CD4-positive, alpha-beta T cell treated with Interleukin-1 beta for 1 hour (primary cell): Measurements from ENCODE around the gene CRLF1.
"Not testable (repeated sequence)": the region's sequence is repeated elsewhere in the genome, so short reads cannot be mapped to it uniquely, and the experiment has no call there.

ENCODE experiments used
- DNase-seq, 2 donors: peaks; one replicate each; pipeline ENCODE4 v3.0.0-alpha.2; 2020 to 2022

Gene CRLF1

GRCh38 chr19:18608102-18608804, 1.7 kb upstream of the CRLF1 start:
- DNase-seq: no peak

- no peak for DNase-seq
These were observed 865 bp upstream of the CRLF1 start for GRCh38 chr19:18607226-18608101.

GRCh38 chr19:18605546-18606280, 886 bp downstream of the CRLF1 start:
- no peak for DNase-seq

- no peak for DNase-seq
These were observed 1.4 kb downstream of the CRLF1 start for GRCh38 chr19:18605196-18605545.

- no peak for DNase-seq
These were observed 1.8 kb downstream of the CRLF1 start for GRCh38 chr19:18604820-18605159.

GRCh38 chr19:18603958-18604819, 2.4 kb downstream of the CRLF1 start:
- DNase-seq: no peak

- DNase-seq: no peak
These were observed 3.2 kb downstream of the CRLF1 start for GRCh38 chr19:18603255-18603957.

GRCh38 chr19:18601875-18602274, 4.7 kb downstream of the CRLF1 start:
- no peak for DNase-seq

GRCh38 chr19:18600692-18601397, 5.8 kb downstream of the CRLF1 start:
- not testable (repeated sequence) for DNase-seq

- no peak for DNase-seq
These were observed 7.1 kb downstream of the CRLF1 start for GRCh38 chr19:18599485-18599884.

GRCh38 chr19:18597809-18598660, 8.6 kb downstream of the CRLF1 start:
- DNase-seq: no peak

- DNase-seq: peak in 1 of 2 donors; percentile 46
These were observed 9.8 kb downstream of the CRLF1 start for GRCh38 chr19:18596752-18597157.

- no peak for DNase-seq
These were observed 11.1 kb downstream of the CRLF1 start for GRCh38 chr19:18595475-18595874.

GRCh38 chr19:18594824-18595373, 11.7 kb downstream of the CRLF1 start:
- DNase-seq: no peak

GRCh38 chr19:18594096-18594823, 12.3 kb downstream of the CRLF1 start:
- peak; percentile 78 to 80 for DNase-seq

- no peak for DNase-seq
These were observed 13.1 kb downstream of the CRLF1 start for GRCh38 chr19:18593367-18594095.

- not testable (repeated sequence) for DNase-seq
These were observed 13.9 kb downstream of the CRLF1 start for GRCh38 chr19:18592732-18593131.

- no peak for DNase-seq
These were observed 14.7 kb downstream of the CRLF1 start for GRCh38 chr19:18591735-18592385.
